GM12878 (cell line): ENCODE results near the gene TLL2. TPM values are rescaled to one million over a fixed set of nuclear protein-coding genes. Genes with fewer than 3 reads are reported as not detected.

Experiments
- ATF7 ChIP-seq: fragments of 450-650 bp; IDR thresholded peaks from 2 replicates; pipeline ENCODE4 v1.6.1; 2016; ENCODE audit warnings: low read depth, mild to moderate bottlenecking
- BMI1 ChIP-seq: fragments of 450-650 bp; IDR thresholded peaks from 2 replicates; pipeline ENCODE4 v1.6.1; 2016; ENCODE audit warnings: mild to moderate bottlenecking, moderate library complexity, borderline replicate concordance
- CBX3 ChIP-seq: fragments of 200-600 bp; sonication (generic); IDR thresholded peaks from 2 replicates; pipeline ENCODE4 v1.6.1; 2016; ENCODE audit warnings: low read depth, borderline replicate concordance
- CEBPB ChIP-seq, 2 experiments: fragments of 150-350 bp in 1 of 2; IDR thresholded peaks; 2 replicates each; pipeline ENCODE4 v1.6.1; 2012 to 2014; ENCODE audit warnings: low read depth in 2 of 2, low read length in 2 of 2, borderline replicate concordance in 1 of 2, inconsistent platforms in 1 of 2
- CHD1 ChIP-seq: IDR thresholded peaks from 2 replicates; pipeline ENCODE4 v1.6.1; 2012; ENCODE audit warnings: low read depth, low read length, improper control_type of control experiment
- CREM ChIP-seq: IDR thresholded peaks from 2 replicates; pipeline ENCODE4 v1.6.1; 2014; ENCODE audit warnings: antibody characterized with exemption, low read depth
- DPF2 ChIP-seq: fragments of 450-650 bp; IDR thresholded peaks from 2 replicates; pipeline ENCODE4 v1.6.1; 2017; ENCODE audit warnings: mild to moderate bottlenecking
- EZH2 ChIP-seq: IDR thresholded peaks from 2 replicates; pipeline ENCODE4 v1.6.1; 2012; ENCODE audit warnings: low read depth, mild to moderate bottlenecking, control low read depth, inconsistent platforms, low read length, borderline replicate concordance; ENCODE audit not compliant: control insufficient read depth
- FOXK2 ChIP-seq: fragments of 450-650 bp; IDR thresholded peaks from 2 replicates; pipeline ENCODE4 v1.6.1; 2017; ENCODE audit warnings: mild to moderate bottlenecking, moderate library complexity
- FOXM1 ChIP-seq: IDR thresholded peaks from 2 replicates; pipeline ENCODE4 v1.6.1; 2012; ENCODE audit warnings: low read depth, mild to moderate bottlenecking, inconsistent platforms, low read length, moderate library complexity
- MLLT1 ChIP-seq: fragments of 450-650 bp; IDR thresholded peaks from 2 replicates; pipeline ENCODE4 v1.6.1; 2016; ENCODE audit warnings: mild to moderate bottlenecking
- MYC ChIP-seq: IDR thresholded peaks from 2 replicates; pipeline ENCODE4 v1.6.1; 2011; ENCODE audit warnings: mild to moderate bottlenecking, low read length, moderate library complexity, inconsistent platforms; ENCODE audit not compliant: insufficient read depth, insufficient replicate concordance, insufficient read length, severe bottlenecking
- NFXL1 ChIP-seq: fragments of 450-650 bp; IDR thresholded peaks from 2 replicates; pipeline ENCODE4 v1.6.1; 2017; ENCODE audit warnings: antibody characterized with exemption, mild to moderate bottlenecking, borderline replicate concordance
- POLR2AphosphoS2 ChIP-seq: IDR thresholded peaks from 2 replicates; pipeline ENCODE4 v1.6.1; 2011; ENCODE audit warnings: low read depth, mild to moderate bottlenecking, low read length, improper control_type of control experiment, moderate library complexity
- RUNX3 ChIP-seq: IDR thresholded peaks from 2 replicates; pipeline ENCODE4 v1.6.1; 2012; ENCODE audit warnings: low read length, inconsistent platforms
- SMAD1 ChIP-seq: fragments of 450-650 bp; IDR thresholded peaks from 2 replicates; pipeline ENCODE4 v1.6.1; 2018; ENCODE audit warnings: mild to moderate bottlenecking, low read depth; ENCODE audit not compliant: partially characterized antibody
- SMAD5 ChIP-seq: IDR thresholded peaks from 2 replicates; pipeline ENCODE4 v1.6.1; 2016; ENCODE audit warnings: antibody characterized with exemption, low read depth
- SREBF1 ChIP-seq: IDR thresholded peaks from 2 replicates; pipeline ENCODE4 v1.6.1; 2012; ENCODE audit warnings: mild to moderate bottlenecking, low read length
- TCF12 ChIP-seq: IDR thresholded peaks from 2 replicates; pipeline ENCODE4 v1.6.1; 2011; ENCODE audit warnings: low read depth, mild to moderate bottlenecking, low read length
- TCF7 ChIP-seq: IDR thresholded peaks from 2 replicates; pipeline ENCODE4 v1.6.1; 2014; ENCODE audit warnings: antibody characterized with exemption, borderline replicate concordance
- polyA plus RNA-seq, 11 experiments: library from polyadenylated mRNA; depleted of rRNA in 4 of 11; unstranded in 6 of 11; stranded (reverse) in 5 of 11; fragments of >200 nt; fragmentation: Nextera tagmentation in 4 of 11; fragmentation: Illumina TruSeq in 1 of 11; extraction: Ambion mirVana in 4 of 11; extraction: Trizol in 1 of 11; gene quantifications; 1 replicate in 1 of 11; 2 replicates in 10 of 11; pipeline versions ENCODE4 v1.2.1 to v1.2.3, GENCODE V29; 2011 to 2016; ENCODE audit warnings: inconsistent platforms in 2 of 11, missing spikeins in 2 of 11, low read depth in 1 of 11
- total RNA-seq, 4 experiments: library from RNA; depleted of rRNA in 3 of 4; stranded (reverse); fragments of >200 nt in 3 of 4; fragmentation: Illumina TruSeq in 1 of 4; extraction: Trizol in 1 of 4; gene quantifications; 2 replicates each; pipeline versions ENCODE4 v1.2.1 to v1.2.3, GENCODE V29; 2013 to 2021
- TF ChIP-seq, protein P1 (sequence below): fragments of 450-650 bp; formaldehyde crosslinking; IDR thresholded peaks from 2 replicates; pipeline ENCODE4 v1.4.0; 2020; ENCODE audit warnings: mild to moderate bottlenecking, moderate library complexity
- TF ChIP-seq, protein P2 (sequence below): fragments of 450-650 bp; IDR thresholded peaks from 2 replicates; pipeline ENCODE4 v1.6.1; 2018; ENCODE audit warnings: borderline replicate concordance, mild to moderate bottlenecking; ENCODE audit not compliant: partially characterized antibody

Gene TLL2
- total and polyA plus RNA-seq, 10 of the 15 experiments (the other 5 are each of a cell fraction or from before 2014, with no cell fraction given): 0.02 to 2.1 (median 0.52) TPM

DNA sequence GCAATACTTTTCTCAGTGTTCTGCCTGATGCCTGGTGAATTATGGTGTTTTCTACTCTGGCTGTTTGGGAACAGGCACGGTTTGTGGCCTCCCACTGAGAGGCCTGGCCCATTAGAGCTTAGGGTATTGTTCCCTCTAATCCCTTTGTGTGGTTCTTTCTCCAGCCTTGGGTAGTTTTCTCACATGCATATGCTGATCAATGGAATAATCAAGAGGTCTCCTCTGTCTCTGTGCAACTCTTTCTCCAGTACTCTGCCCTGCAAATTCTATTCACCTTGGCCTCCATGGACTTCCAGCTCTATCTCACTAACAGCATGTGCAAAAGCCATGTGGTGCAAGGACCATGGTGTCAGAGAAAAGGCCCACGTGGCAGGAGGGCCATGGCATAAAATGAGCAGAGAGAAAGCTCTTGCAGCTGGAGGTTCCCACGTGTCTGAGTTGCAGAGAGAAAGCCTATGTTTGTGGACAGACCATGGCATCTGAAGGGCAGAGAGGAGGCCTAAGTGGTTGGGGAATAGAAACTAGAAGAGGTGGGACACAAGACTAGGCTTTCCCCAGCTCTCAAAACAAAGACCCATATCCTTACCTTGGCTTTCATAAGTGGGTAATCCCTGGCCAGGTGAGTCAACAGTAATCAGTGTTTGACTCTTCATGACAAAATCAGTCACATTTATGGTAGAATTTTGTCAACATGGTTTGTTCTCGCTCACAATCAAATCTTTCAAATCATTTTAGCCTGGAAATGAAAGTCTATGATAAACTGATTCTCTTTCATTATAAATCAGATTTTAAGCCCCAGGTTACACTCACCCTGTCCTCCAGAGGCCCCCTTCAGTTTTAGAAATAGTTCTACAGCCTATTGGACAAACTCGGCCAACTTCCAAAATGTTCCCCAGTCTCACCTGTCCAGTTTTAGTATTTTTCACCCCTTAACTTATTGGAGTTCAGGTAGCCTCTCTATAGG is 172.2 kb downstream of the TLL2 start (continued):
- TF ChIP-seq CEBPB (IDR thresholded peaks at IDR 0.05; ENCODE audit: borderline replicate concordance in 1 of 2, low read depth in 2 of 2, low read length in 2 of 2) (no peak), TCF7 (no peak), CBX3 (no peak), SMAD1 (no peak), EZH2 (no peak), MLLT1 (no peak), MYC (no peak), RUNX3 (peak; percentile 75), ATF7 (no peak), BMI1 (no peak), NFXL1 (no peak), CREM (peak; percentile 15; the same call in 1 of the 2 replicates), TCF12 (no peak), SREBF1 (no peak), SMAD5 (no peak), CHD1 (no peak), FOXM1 (0 out of 2 replicates have a peak, but pooled peaks have one; percentile 18), DPF2 (no peak), FOXK2 (no peak), POLR2AphosphoS2 (no peak)
- TF ChIP-seq, protein P1, sequence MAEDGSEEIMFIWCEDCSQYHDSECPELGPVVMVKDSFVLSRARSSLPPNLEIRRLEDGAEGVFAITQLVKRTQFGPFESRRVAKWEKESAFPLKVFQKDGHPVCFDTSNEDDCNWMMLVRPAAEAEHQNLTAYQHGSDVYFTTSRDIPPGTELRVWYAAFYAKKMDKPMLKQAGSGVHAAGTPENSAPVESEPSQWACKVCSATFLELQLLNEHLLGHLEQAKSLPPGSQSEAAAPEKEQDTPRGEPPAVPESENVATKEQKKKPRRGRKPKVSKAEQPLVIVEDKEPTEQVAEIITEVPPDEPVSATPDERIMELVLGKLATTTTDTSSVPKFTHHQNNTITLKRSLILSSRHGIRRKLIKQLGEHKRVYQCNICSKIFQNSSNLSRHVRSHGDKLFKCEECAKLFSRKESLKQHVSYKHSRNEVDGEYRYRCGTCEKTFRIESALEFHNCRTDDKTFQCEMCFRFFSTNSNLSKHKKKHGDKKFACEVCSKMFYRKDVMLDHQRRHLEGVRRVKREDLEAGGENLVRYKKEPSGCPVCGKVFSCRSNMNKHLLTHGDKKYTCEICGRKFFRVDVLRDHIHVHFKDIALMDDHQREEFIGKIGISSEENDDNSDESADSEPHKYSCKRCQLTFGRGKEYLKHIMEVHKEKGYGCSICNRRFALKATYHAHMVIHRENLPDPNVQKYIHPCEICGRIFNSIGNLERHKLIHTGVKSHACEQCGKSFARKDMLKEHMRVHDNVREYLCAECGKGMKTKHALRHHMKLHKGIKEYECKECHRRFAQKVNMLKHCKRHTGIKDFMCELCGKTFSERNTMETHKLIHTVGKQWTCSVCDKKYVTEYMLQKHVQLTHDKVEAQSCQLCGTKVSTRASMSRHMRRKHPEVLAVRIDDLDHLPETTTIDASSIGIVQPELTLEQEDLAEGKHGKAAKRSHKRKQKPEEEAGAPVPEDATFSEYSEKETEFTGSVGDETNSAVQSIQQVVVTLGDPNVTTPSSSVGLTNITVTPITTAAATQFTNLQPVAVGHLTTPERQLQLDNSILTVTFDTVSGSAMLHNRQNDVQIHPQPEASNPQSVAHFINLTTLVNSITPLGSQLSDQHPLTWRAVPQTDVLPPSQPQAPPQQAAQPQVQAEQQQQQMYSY (CRISPR knock-in tag): no peak
- TF ChIP-seq, protein P2, sequence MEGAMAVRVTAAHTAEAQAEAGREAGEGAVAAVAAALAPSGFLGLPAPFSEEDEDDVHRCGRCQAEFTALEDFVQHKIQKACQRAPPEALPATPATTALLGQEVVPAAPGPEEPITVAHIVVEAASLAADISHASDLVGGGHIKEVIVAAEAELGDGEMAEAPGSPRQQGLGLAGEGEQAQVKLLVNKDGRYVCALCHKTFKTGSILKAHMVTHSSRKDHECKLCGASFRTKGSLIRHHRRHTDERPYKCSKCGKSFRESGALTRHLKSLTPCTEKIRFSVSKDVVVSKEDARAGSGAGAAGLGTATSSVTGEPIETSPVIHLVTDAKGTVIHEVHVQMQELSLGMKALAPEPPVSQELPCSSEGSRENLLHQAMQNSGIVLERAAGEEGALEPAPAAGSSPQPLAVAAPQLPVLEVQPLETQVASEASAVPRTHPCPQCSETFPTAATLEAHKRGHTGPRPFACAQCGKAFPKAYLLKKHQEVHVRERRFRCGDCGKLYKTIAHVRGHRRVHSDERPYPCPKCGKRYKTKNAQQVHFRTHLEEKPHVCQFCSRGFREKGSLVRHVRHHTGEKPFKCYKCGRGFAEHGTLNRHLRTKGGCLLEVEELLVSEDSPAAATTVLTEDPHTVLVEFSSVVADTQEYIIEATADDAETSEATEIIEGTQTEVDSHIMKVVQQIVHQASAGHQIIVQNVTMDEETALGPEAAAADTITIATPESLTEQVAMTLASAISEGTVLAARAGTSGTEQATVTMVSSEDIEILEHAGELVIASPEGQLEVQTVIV: no peak
